Measurements from ENCODE around the gene HOATZ. TPM values are rescaled to one million over a fixed set of nuclear protein-coding genes. Genes with fewer than 3 reads are reported as not detected.
A peak's percentile ranks its signal among the peaks of the same experiment; 100 is the strongest.

Gene HOATZ
- total RNA-seq (2014; rRNA removed; shearing (Covaris generic)): not detected in 2 replicates

GRCh38 chr11:111514216-111515031 is at the start of gene HOATZ:
Gene HOATZ, plus strand, starts transcription at chr11:111514778. Its CDS starts 7 bp downstream, at chr11:111514785.
- no peak for DNase-seq (ENCODE audit: low read depth)

GRCh38 chr11:111465400-111465799 is 49.2 kb upstream of the HOATZ start:
- peak; percentile 20 for DNase-seq (ENCODE audit: low read depth)

- DNase-seq (ENCODE audit: low read depth): no peak
Measured at GRCh38 chr11:111466615-111467014, 48.0 kb upstream of the HOATZ start.

- DNase-seq (ENCODE audit: low read depth): peak; percentile 40
Measured at GRCh38 chr11:111469200-111469599, 45.4 kb upstream of the HOATZ start.

GRCh38 chr11:111472228-111472627 is 42.4 kb upstream of the HOATZ start:
- no peak for DNase-seq (ENCODE audit: low read depth)

- DNase-seq (ENCODE audit: low read depth): no peak
Measured at GRCh38 chr11:111474432-111474831, 40.1 kb upstream of the HOATZ start.

- peak; percentile 34 for DNase-seq (ENCODE audit: low read depth)
Measured at GRCh38 chr11:111476366-111476765, 38.2 kb upstream of the HOATZ start.

GRCh38 chr11:111476956-111477355 is 37.6 kb upstream of the HOATZ start:
- DNase-seq (ENCODE audit: low read depth): no peak

GRCh38 chr11:111477898-111478297 is 36.7 kb upstream of the HOATZ start:
- DNase-seq (ENCODE audit: low read depth): no peak

GRCh38 chr11:111479666-111480065 is 34.9 kb upstream of the HOATZ start:
- no peak for DNase-seq (ENCODE audit: low read depth)

- DNase-seq (ENCODE audit: low read depth): no peak
Measured at GRCh38 chr11:111483431-111483830, 31.1 kb upstream of the HOATZ start.

GRCh38 chr11:111490496-111490895 is 24.1 kb upstream of the HOATZ start:
- no peak for DNase-seq (ENCODE audit: low read depth)

- DNase-seq (ENCODE audit: low read depth): no peak
Measured at GRCh38 chr11:111494040-111494439, 20.5 kb upstream of the HOATZ start.

- no peak for DNase-seq (ENCODE audit: low read depth)
Measured at GRCh38 chr11:111499483-111499882, 15.1 kb upstream of the HOATZ start.

GRCh38 chr11:111500481-111500880 is 14.1 kb upstream of the HOATZ start:
- DNase-seq (ENCODE audit: low read depth): no peak

- no peak for DNase-seq (ENCODE audit: low read depth)
Measured at GRCh38 chr11:111502611-111503010, 12.0 kb upstream of the HOATZ start.

- no peak for DNase-seq (ENCODE audit: low read depth)
Measured at GRCh38 chr11:111510311-111510710, 4.3 kb upstream of the HOATZ start.

GRCh38 chr11:111512296-111513239 is 2.0 kb upstream of the HOATZ start, which contains the start of gene BTG4:
Gene BTG4, minus strand, starts transcription at chr11:111512386. Its CDS starts 13,610 bp downstream, at chr11:111498776.
- DNase-seq (ENCODE audit: low read depth): peak; percentile 44

- no peak for DNase-seq (ENCODE audit: low read depth)
Measured at GRCh38 chr11:111513240-111513605, 1.4 kb upstream of the HOATZ start.

- DNase-seq (ENCODE audit: low read depth): no peak
Measured at GRCh38 chr11:111515591-111515990, 1.0 kb downstream of the HOATZ start.

- no peak for DNase-seq (ENCODE audit: low read depth)
Measured at GRCh38 chr11:111518668-111519067, 4.1 kb downstream of the HOATZ start.

- peak; percentile 59 for DNase-seq (ENCODE audit: low read depth)
Measured at GRCh38 chr11:111520560-111520959, 6.0 kb downstream of the HOATZ start.
